HEK293 (cell line): ENCODE data around the gene EEF2.

ENCODE experiments used
- CTCF ChIA-PET: fragments of 350-600 bp; formaldehyde crosslinking; extraction: SDS; loops from one replicate; lab custom pipeline; 2021; ENCODE audit warnings: antibody characterized with exemption; lab: Yijun Ruan, JAX
- POLR2A ChIA-PET: fragments of 300-600 bp; formaldehyde crosslinking; extraction: SDS; loops from one replicate; lab custom pipeline; 2020; ENCODE audit warnings: antibody characterized with exemption, inconsistent platforms; lab: Yijun Ruan, JAX
- H3K27ac ChIP-seq: fragments of 200-500 bp; sonication (Bioruptor generic); 2 replicates; pipeline ENCODE4 v1.5.1; 2014; ENCODE audit warnings: low read depth, low read length, control low read depth, inconsistent platforms; ENCODE audit errors: extremely low read depth
- H3K36me3 ChIP-seq, 2 experiments: fragments of 200-500 bp in 1 of 2; sonication (Bioruptor generic) in 1 of 2; 1 replicate in 1 of 2; 2 replicates in 1 of 2; pipeline ENCODE4 v1.5.1; 2014 to 2017; ENCODE audit warnings: inconsistent platforms in 2 of 2, low read length in 2 of 2; ENCODE audit not compliant: control insufficient read depth in 2 of 2, insufficient read depth in 1 of 2
- H3K4me1 ChIP-seq: fragments of 200-500 bp; sonication (Bioruptor generic); 2 replicates; pipeline ENCODE4 v1.5.1; 2014; ENCODE audit warnings: mild to moderate bottlenecking, low read length, inconsistent platforms; ENCODE audit not compliant: control insufficient read depth, insufficient read depth
- H3K4me3 ChIP-seq: 2 replicates; pipeline ENCODE4 v1.5.1; 2011; ENCODE audit warnings: low read depth, mild to moderate bottlenecking, control low read depth, low read length, moderate library complexity
- H3K9me3 ChIP-seq: fragments of 200-500 bp; sonication (Bioruptor generic); 2 replicates; pipeline ENCODE4 v1.5.1; 2014; ENCODE audit warnings: low read depth, low read length, inconsistent platforms; ENCODE audit not compliant: control insufficient read depth, insufficient read depth
- EGR2 ChIP-seq: fragments of 450-650 bp; formaldehyde crosslinking; IDR thresholded peaks from 2 replicates; pipeline ENCODE4 v1.5.1; 2016; ENCODE audit warnings: low read depth, missing biosample characterization, missing genetic modification characterization
- GLIS1 ChIP-seq: fragments of 450-650 bp; formaldehyde crosslinking; IDR thresholded peaks from 2 replicates; pipeline ENCODE4 v1.5.1; 2016; ENCODE audit warnings: missing biosample characterization, missing genetic modification characterization
- KLF16 ChIP-seq: fragments of 450-650 bp; formaldehyde crosslinking; IDR thresholded peaks from 2 replicates; pipeline ENCODE4 v1.5.1; 2017; ENCODE audit warnings: missing biosample characterization, missing genetic modification characterization
- KLF7 ChIP-seq: fragments of 450-650 bp; formaldehyde crosslinking; IDR thresholded peaks from 2 replicates; pipeline ENCODE4 v1.5.1; 2016; ENCODE audit warnings: missing biosample characterization, missing genetic modification characterization, borderline replicate concordance
- KLF8 ChIP-seq: fragments of 450-650 bp; formaldehyde crosslinking; IDR thresholded peaks from 2 replicates; pipeline ENCODE4 v1.5.1; 2016; ENCODE audit warnings: missing biosample characterization, missing genetic modification characterization
- SALL2 ChIP-seq: fragments of 450-650 bp; formaldehyde crosslinking; IDR thresholded peaks from 2 replicates; pipeline ENCODE4 v1.5.0; 2017; ENCODE audit warnings: missing biosample characterization, mild to moderate bottlenecking, missing genetic modification characterization, borderline replicate concordance
- SP3 ChIP-seq: fragments of 450-650 bp; formaldehyde crosslinking; IDR thresholded peaks from 2 replicates; pipeline ENCODE4 v1.5.1; 2016; ENCODE audit warnings: missing biosample characterization, missing genetic modification characterization
- ZBTB8A ChIP-seq: fragments of 450-650 bp; formaldehyde crosslinking; IDR thresholded peaks from 2 replicates; pipeline ENCODE4 v1.5.1; 2016; ENCODE audit warnings: missing biosample characterization, missing genetic modification characterization
- ZFP41 ChIP-seq: fragments of 450-650 bp; formaldehyde crosslinking; IDR thresholded peaks from 2 replicates; pipeline ENCODE4 v1.5.1; 2016; ENCODE audit warnings: missing biosample characterization, missing genetic modification characterization, borderline replicate concordance
- ZNF19 ChIP-seq: fragments of 450-650 bp; formaldehyde crosslinking; IDR thresholded peaks from 2 replicates; pipeline ENCODE4; 2016; ENCODE audit warnings: missing biosample characterization, missing genetic modification characterization, low read depth
- ZNF202 ChIP-seq: fragments of 450-650 bp; formaldehyde crosslinking; IDR thresholded peaks from 2 replicates; pipeline ENCODE4 v1.5.1; 2016; ENCODE audit warnings: missing biosample characterization, missing genetic modification characterization, borderline replicate concordance
- ZNF223 ChIP-seq: fragments of 450-650 bp; formaldehyde crosslinking; IDR thresholded peaks from 2 replicates; pipeline ENCODE4 v1.5.1; 2016; ENCODE audit warnings: missing biosample characterization, missing genetic modification characterization
- ZNF248 ChIP-seq: fragments of 450-650 bp; formaldehyde crosslinking; IDR thresholded peaks from 2 replicates; pipeline ENCODE4 v1.5.1; 2017; ENCODE audit warnings: missing biosample characterization, missing genetic modification characterization
- ZNF266 ChIP-seq: fragments of 450-650 bp; formaldehyde crosslinking; IDR thresholded peaks from 2 replicates; pipeline ENCODE4 v1.5.1; 2016; ENCODE audit warnings: missing biosample characterization, missing genetic modification characterization, low read depth
- ZNF473 ChIP-seq: fragments of 450-650 bp; formaldehyde crosslinking; IDR thresholded peaks from 2 replicates; pipeline ENCODE4 v1.5.1; 2017; ENCODE audit warnings: missing biosample characterization, missing genetic modification characterization
- ZNF610 ChIP-seq: fragments of 450-650 bp; formaldehyde crosslinking; IDR thresholded peaks from 2 replicates; pipeline ENCODE4 v1.5.1; 2016; ENCODE audit warnings: missing biosample characterization, missing genetic modification characterization, borderline replicate concordance
- ZNF677 ChIP-seq: fragments of 450-650 bp; IDR thresholded peaks from 2 replicates; pipeline ENCODE4 v1.5.0; 2018; ENCODE audit warnings: missing biosample characterization, mild to moderate bottlenecking, missing genetic modification characterization, moderate library complexity
- TF ChIP-seq, protein P1 (sequence below): fragments of 450-650 bp; formaldehyde crosslinking; IDR thresholded peaks from 2 replicates; pipeline ENCODE4 v1.5.1; 2016; ENCODE audit warnings: missing biosample characterization, missing genetic modification characterization, borderline replicate concordance
- TF ChIP-seq, protein P2 (sequence below): IDR thresholded peaks from 2 replicates; pipeline ENCODE4 v1.6.1; 2011; ENCODE audit warnings: mild to moderate bottlenecking, low read depth, low read length, borderline replicate concordance
- TF ChIP-seq, protein P3 (sequence below): fragments of 450-650 bp; formaldehyde crosslinking; IDR thresholded peaks from 2 replicates; pipeline ENCODE4 v1.5.1; 2016; ENCODE audit warnings: missing biosample characterization, missing genetic modification characterization
- TF ChIP-seq, protein P4 (sequence below): fragments of 450-650 bp; formaldehyde crosslinking; IDR thresholded peaks from 2 replicates; pipeline ENCODE4 v1.5.1; 2016; ENCODE audit warnings: missing biosample characterization, missing genetic modification characterization, borderline replicate concordance

EEF2 gene

DNA sequence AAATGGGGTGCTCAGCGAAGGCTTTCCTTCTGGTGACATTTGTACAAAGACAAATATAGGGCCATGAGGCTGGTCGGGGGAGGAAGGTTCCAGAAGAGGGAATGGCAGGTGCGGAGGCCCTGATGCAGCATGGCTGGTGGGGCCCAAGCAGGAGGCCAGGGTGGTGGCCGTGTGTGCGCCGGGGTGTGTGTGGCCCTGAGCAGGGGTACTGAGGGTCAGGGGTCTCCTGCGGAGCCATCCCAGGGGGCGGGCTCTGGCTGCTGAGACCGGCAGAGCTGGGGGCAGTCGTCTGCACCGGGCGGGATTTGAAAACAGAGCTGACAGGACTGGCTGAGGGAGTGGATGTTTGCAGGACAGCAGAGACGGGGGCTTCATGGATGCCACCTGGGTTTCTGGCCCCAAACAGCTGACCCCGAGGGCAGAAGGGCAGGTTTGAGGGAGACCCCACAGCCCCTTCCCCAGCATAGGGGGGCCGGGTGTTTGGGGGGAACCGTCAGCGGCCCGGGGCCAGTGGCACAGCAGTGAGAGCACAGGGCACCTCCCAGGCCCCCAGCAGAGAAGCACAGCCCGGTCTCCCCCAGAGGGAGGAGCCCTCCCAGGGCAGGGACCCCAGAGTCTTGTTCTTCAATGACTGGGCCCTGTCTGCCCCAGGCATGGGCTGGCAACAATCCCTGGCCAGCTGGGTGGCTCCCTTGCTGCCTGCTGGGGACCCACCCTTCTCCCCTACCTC, 33.7 kb upstream of the EEF2 start (continued):
- TF ChIP-seq, protein P1, sequence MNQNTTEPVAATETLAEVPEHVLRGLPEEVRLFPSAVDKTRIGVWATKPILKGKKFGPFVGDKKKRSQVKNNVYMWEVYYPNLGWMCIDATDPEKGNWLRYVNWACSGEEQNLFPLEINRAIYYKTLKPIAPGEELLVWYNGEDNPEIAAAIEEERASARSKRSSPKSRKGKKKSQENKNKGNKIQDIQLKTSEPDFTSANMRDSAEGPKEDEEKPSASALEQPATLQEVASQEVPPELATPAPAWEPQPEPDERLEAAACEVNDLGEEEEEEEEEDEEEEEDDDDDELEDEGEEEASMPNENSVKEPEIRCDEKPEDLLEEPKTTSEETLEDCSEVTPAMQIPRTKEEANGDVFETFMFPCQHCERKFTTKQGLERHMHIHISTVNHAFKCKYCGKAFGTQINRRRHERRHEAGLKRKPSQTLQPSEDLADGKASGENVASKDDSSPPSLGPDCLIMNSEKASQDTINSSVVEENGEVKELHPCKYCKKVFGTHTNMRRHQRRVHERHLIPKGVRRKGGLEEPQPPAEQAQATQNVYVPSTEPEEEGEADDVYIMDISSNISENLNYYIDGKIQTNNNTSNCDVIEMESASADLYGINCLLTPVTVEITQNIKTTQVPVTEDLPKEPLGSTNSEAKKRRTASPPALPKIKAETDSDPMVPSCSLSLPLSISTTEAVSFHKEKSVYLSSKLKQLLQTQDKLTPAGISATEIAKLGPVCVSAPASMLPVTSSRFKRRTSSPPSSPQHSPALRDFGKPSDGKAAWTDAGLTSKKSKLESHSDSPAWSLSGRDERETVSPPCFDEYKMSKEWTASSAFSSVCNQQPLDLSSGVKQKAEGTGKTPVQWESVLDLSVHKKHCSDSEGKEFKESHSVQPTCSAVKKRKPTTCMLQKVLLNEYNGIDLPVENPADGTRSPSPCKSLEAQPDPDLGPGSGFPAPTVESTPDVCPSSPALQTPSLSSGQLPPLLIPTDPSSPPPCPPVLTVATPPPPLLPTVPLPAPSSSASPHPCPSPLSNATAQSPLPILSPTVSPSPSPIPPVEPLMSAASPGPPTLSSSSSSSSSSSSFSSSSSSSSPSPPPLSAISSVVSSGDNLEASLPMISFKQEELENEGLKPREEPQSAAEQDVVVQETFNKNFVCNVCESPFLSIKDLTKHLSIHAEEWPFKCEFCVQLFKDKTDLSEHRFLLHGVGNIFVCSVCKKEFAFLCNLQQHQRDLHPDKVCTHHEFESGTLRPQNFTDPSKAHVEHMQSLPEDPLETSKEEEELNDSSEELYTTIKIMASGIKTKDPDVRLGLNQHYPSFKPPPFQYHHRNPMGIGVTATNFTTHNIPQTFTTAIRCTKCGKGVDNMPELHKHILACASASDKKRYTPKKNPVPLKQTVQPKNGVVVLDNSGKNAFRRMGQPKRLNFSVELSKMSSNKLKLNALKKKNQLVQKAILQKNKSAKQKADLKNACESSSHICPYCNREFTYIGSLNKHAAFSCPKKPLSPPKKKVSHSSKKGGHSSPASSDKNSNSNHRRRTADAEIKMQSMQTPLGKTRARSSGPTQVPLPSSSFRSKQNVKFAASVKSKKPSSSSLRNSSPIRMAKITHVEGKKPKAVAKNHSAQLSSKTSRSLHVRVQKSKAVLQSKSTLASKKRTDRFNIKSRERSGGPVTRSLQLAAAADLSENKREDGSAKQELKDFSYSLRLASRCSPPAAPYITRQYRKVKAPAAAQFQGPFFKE (tag by site-specific recombination), result no peak

DNA sequence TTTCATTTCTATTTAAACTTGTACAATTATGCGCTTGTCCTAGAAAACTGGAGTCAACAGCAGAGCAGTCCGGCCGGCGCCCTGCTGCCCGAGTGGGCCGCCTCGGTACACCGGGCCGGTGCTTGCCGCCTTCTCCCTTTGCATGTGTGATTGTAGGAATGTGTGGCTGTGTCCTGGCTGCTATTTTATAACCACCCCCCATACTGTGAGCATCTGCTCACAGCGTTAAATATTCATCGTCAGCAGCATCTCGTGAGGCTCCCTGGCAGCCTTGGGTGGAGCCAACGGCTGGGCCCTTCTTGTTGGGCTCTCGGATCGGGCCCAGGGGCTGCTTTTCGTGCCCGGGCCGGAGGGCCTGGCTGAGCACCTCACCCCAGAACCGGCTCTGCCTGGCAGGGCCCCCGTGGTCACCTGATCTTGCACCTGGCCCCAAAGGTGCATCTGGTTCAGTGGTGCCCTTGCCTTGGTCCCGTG, 32.9 kb upstream of the EEF2 start:
- Histone ChIP-seq H3K36me3 (peaks cover 3 to 65% of the 10 kb centered on the region in 2 experiments; a peak in 2 of 3 replicates), H3K4me3 (no peak overlapping the region), H3K27ac (no peak overlapping the region), H3K9me3 (no peaks in the 10 kb centered on the region), H3K4me1 (no peaks in the 10 kb centered on the region)
- TF ChIP-seq, protein P2, sequence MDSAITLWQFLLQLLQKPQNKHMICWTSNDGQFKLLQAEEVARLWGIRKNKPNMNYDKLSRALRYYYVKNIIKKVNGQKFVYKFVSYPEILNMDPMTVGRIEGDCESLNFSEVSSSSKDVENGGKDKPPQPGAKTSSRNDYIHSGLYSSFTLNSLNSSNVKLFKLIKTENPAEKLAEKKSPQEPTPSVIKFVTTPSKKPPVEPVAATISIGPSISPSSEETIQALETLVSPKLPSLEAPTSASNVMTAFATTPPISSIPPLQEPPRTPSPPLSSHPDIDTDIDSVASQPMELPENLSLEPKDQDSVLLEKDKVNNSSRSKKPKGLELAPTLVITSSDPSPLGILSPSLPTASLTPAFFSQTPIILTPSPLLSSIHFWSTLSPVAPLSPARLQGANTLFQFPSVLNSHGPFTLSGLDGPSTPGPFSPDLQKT, result no peak
- no peak for TF ChIP-seq ZNF248 (tag by site-specific recombination)
- TF ChIP-seq SALL2 (tag by site-specific recombination), result no peak
- peak; percentile 88 for TF ChIP-seq ZNF677 (tag by site-specific recombination)
- TF ChIP-seq ZBTB8A (tag by site-specific recombination), result no peak
- no peak for TF ChIP-seq ZNF473 (tag by site-specific recombination)
- TF ChIP-seq, protein P3, sequence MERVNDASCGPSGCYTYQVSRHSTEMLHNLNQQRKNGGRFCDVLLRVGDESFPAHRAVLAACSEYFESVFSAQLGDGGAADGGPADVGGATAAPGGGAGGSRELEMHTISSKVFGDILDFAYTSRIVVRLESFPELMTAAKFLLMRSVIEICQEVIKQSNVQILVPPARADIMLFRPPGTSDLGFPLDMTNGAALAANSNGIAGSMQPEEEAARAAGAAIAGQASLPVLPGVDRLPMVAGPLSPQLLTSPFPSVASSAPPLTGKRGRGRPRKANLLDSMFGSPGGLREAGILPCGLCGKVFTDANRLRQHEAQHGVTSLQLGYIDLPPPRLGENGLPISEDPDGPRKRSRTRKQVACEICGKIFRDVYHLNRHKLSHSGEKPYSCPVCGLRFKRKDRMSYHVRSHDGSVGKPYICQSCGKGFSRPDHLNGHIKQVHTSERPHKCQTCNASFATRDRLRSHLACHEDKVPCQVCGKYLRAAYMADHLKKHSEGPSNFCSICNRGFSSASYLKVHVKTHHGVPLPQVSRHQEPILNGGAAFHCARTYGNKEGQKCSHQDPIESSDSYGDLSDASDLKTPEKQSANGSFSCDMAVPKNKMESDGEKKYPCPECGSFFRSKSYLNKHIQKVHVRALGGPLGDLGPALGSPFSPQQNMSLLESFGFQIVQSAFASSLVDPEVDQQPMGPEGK (tag by site-specific recombination), result no peak
- no peak for TF ChIP-seq EGR2
- ChIA-PET POLR2A (no interaction called here), CTCF (no interaction called here)

DNA sequence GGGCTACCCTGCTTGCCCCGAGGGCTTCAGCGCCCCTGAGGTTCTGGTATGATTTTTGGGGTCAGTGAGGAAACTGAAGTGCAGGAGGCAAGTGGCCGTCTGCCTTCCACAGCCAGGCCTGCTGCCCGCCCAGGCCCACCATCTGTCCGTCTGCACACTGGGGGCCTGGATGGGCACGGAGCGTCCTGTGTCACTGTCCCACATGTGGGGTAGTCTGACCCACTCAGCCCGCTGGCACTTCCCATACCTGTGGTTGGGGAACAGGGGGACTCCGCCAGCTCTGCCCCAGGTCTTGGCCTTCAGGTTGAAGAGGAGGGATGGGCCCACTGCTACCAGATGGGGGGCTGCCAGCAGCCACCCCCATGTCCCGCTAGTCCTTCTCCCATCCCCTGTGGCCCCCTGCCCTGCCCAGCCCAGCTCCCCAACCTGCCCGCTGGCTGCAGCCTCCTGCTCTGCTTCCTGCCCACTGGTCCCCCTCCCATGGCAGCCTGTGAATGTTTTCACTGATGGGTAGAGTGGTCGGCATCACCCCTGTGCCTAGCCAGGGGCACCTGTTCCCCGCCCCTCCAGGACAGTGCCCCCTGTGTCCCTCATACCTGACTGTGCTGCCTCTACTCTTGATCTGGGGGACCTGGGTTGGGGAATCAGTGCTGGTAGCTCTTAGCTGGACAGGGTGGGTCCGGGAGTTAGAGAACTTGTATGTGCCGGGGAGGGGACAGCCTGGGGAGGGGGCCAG, 31.8 kb upstream of the EEF2 start:
- CTCF ChIA-PET, result interaction anchor here (0.6 kb wide), 1 partner anchor 141 kb away, joined by 3 read pairs; no protein-coding TSS in a partner anchor
- no peak overlapping the region for H3K4me3 ChIP-seq
- H3K36me3 ChIP-seq, result peaks cover 3 to 71% of the 10 kb centered on the region in 2 experiments; a peak in 2 of 3 replicates
- no peak overlapping the region for H3K27ac ChIP-seq
- no peaks in the 10 kb centered on the region for H3K9me3 ChIP-seq
- H3K4me1 ChIP-seq, result no peaks in the 10 kb centered on the region
- POLR2A ChIA-PET, result interaction anchor here (0.7 kb wide), 1 partner anchor 76 kb away, joined by 6 read pairs; no protein-coding TSS in a partner anchor
- TF ChIP-seq KLF16 (tag by site-specific recombination) (no peak), ZNF223 (tag by site-specific recombination) (no peak), GLIS1 (tag by site-specific recombination) (no peak), KLF7 (tag by site-specific recombination) (no peak), ZNF610 (tag by site-specific recombination) (no peak), ZNF266 (tag by site-specific recombination) (no peak), KLF8 (tag by site-specific recombination) (no peak), ZNF19 (tag by site-specific recombination) (no peak), ZFP41 (tag by site-specific recombination) (no peak), ZNF202 (tag by site-specific recombination) (no peak), SP3 (no peak)
- TF ChIP-seq, protein P4, sequence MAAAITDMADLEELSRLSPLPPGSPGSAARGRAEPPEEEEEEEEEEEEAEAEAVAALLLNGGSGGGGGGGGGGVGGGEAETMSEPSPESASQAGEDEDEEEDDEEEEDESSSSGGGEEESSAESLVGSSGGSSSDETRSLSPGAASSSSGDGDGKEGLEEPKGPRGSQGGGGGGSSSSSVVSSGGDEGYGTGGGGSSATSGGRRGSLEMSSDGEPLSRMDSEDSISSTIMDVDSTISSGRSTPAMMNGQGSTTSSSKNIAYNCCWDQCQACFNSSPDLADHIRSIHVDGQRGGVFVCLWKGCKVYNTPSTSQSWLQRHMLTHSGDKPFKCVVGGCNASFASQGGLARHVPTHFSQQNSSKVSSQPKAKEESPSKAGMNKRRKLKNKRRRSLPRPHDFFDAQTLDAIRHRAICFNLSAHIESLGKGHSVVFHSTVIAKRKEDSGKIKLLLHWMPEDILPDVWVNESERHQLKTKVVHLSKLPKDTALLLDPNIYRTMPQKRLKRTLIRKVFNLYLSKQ (tag by site-specific recombination), result no peak
